ENCODE data around the gene SORCS1. TPM values are rescaled to one million over a fixed set of nuclear protein-coding genes. Genes with fewer than 3 reads are reported as not detected.

The SORCS1 gene
- total RNA-seq, 1 experiment from 2014 or later = 0.11 TPM

DNA sequence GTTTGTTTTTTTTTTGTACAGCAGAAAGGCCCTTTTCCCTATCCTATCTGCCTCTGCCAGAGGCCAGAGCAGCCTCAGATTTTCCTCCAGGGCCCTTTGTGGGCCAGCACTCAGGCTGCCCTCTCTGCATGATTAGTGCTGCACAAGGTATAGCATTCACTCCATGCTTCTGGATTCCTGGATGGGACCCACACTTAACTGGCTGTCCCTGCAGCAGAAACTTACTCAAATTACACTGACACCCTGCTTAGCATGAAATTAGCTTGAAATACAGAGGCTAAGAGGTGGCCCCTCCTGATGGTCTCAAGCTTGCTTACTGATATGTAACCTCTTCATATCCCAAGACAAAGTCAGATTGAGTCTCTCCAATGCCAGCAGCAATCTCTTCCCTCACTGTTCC is 239.3 kb downstream of the SORCS1 start:
- no peaks in the 10 kb centered on the region for H3K4me1 ChIP-seq (ENCODE audit: insufficient read depth, low read length)
- H3K36me3 ChIP-seq (ENCODE audit: low read depth, low read length) = no peaks in the 10 kb centered on the region
- H3K4me3 ChIP-seq (ENCODE audit: low read length) = no peak overlapping the region
- ATAC-seq (no peak), DNase-seq (no peak)
- H3K9me2 ChIP-seq (replicated peaks; ENCODE audit: low read length) = no peaks in the 10 kb centered on the region
- no peak overlapping the region for H3K9ac ChIP-seq (ENCODE audit: low read length)
- H3K27me3 ChIP-seq (ENCODE audit: low read length) = peaks cover 50% of the 10 kb centered on the region
- H4K20me1 ChIP-seq (ENCODE audit: low read length) = no peaks in the 10 kb centered on the region
- ChIA-PET CTCF (no interaction called here), POLR2A (ENCODE audit: unreplicated experiment) (no interaction called here)
- intact Hi-C loops (cut with micrococcal nuclease) = no loop called here
- no peaks in the 10 kb centered on the region for H3F3A ChIP-seq (ENCODE audit: low read length, unreplicated experiment)
- no peak overlapping the region for H3K4me2 ChIP-seq (ENCODE audit: low read length)
- H3K79me2 ChIP-seq (ENCODE audit: low read length) = no peaks in the 10 kb centered on the region
- no peak overlapping the region for H2AFZ ChIP-seq (ENCODE audit: low read length)
- no peak for TF ChIP-seq EZH2 (IDR thresholded peaks at IDR 0.05; ENCODE audit: low read length, unreplicated experiment)
- TF ChIP-seq, protein P1, sequence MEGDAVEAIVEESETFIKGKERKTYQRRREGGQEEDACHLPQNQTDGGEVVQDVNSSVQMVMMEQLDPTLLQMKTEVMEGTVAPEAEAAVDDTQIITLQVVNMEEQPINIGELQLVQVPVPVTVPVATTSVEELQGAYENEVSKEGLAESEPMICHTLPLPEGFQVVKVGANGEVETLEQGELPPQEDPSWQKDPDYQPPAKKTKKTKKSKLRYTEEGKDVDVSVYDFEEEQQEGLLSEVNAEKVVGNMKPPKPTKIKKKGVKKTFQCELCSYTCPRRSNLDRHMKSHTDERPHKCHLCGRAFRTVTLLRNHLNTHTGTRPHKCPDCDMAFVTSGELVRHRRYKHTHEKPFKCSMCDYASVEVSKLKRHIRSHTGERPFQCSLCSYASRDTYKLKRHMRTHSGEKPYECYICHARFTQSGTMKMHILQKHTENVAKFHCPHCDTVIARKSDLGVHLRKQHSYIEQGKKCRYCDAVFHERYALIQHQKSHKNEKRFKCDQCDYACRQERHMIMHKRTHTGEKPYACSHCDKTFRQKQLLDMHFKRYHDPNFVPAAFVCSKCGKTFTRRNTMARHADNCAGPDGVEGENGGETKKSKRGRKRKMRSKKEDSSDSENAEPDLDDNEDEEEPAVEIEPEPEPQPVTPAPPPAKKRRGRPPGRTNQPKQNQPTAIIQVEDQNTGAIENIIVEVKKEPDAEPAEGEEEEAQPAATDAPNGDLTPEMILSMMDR (conservative IDR thresholded peaks at IDR 0.05; ENCODE audit: low read depth, low read length) = no peak
- TF ChIP-seq EZH2phosphoT487 (IDR thresholded peaks at IDR 0.05; ENCODE audit: borderline replicate concordance, low read length) = no peak
- H3K27ac ChIP-seq (ENCODE audit: low read length) = no peak overlapping the region
- H3K9me3 ChIP-seq (ENCODE audit: low read length) = no peaks in the 10 kb centered on the region
- BruUV-seq (replicated peaks) = no TSS peak

DNA sequence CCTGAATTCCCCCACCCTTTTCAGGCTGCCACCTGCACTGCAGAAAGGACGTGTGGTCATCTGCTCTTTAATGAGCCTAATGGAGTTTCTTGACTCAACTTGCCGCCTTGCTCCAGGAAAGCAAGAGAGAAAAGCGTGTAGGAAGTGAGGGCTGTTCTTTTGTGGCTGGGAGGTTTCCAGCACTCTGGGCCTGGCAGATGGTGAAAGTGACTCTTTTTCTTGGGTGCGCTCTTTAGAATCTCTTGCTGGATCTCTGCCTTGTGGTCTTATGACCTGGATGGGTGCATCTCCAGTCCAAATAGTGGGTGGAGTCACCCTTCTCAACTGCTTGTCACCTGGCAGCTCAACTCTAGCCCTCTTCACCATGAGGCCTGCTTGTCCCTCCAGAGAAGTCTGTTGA is 244.0 kb downstream of the SORCS1 start:
- ATAC-seq (no peak), DNase-seq (no peak)
- Histone ChIP-seq H2AFZ (ENCODE audit: low read length) (no peak overlapping the region), H3K4me1 (ENCODE audit: insufficient read depth, low read length) (no peaks in the 10 kb centered on the region), H3K4me2 (ENCODE audit: low read length) (no peak overlapping the region), H3K9me2 (replicated peaks; ENCODE audit: low read length) (no peaks in the 10 kb centered on the region), H3F3A (ENCODE audit: low read length, unreplicated experiment) (no peaks in the 10 kb centered on the region), H3K36me3 (ENCODE audit: low read depth, low read length) (no peaks in the 10 kb centered on the region), H3K9me3 (ENCODE audit: low read length) (no peaks in the 10 kb centered on the region), H3K4me3 (ENCODE audit: low read length) (no peak overlapping the region), H3K27me3 (ENCODE audit: low read length) (peaks cover 62% of the 10 kb centered on the region), H3K9ac (ENCODE audit: low read length) (no peak overlapping the region), H3K79me2 (ENCODE audit: low read length) (no peaks in the 10 kb centered on the region), H3K27ac (ENCODE audit: low read length) (no peak overlapping the region), H4K20me1 (ENCODE audit: low read length) (no peaks in the 10 kb centered on the region)
- ChIA-PET POLR2A (ENCODE audit: unreplicated experiment) (no interaction called here), CTCF (no interaction called here)
- TF ChIP-seq, protein P1 (conservative IDR thresholded peaks at IDR 0.05; ENCODE audit: low read depth, low read length) = no peak
- TF ChIP-seq EZH2 (IDR thresholded peaks at IDR 0.05; ENCODE audit: low read length, unreplicated experiment) (no peak), EZH2phosphoT487 (IDR thresholded peaks at IDR 0.05; ENCODE audit: borderline replicate concordance, low read length) (no peak)
- intact Hi-C loops (cut with micrococcal nuclease) = no loop called here
- no TSS peak for BruUV-seq (replicated peaks)

DNA sequence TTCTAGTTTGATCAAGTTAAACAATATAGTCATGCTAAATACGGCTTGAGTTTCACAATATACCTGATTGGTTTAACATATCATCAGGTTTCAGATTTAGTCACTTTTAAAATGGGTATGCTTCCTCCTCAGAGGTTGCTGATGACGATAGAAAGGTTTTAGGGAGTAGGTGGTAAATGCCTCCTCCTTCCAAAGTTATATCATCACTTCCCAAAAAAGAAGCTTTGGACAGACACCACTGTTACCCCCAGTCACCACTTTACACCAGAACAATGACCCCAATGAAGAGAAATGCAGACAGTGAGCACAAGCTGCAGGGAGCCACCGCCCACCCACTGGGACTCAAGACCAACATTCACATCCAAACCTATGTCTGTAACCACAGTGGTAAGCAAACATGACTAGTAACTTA is 244.6 kb downstream of the SORCS1 start:
- TF ChIP-seq EZH2phosphoT487 (IDR thresholded peaks at IDR 0.05; ENCODE audit: borderline replicate concordance, low read length) (no peak), EZH2 (IDR thresholded peaks at IDR 0.05; ENCODE audit: low read length, unreplicated experiment) (no peak)
- TF ChIP-seq, protein P1 (conservative IDR thresholded peaks at IDR 0.05; ENCODE audit: low read depth, low read length) = no peak
- Histone ChIP-seq H3K27ac (ENCODE audit: low read length) (no peak overlapping the region), H3K4me3 (ENCODE audit: low read length) (no peak overlapping the region), H3K27me3 (ENCODE audit: low read length) (peaks cover 62% of the 10 kb centered on the region), H3K4me2 (ENCODE audit: low read length) (no peak overlapping the region), H4K20me1 (ENCODE audit: low read length) (no peaks in the 10 kb centered on the region), H3F3A (ENCODE audit: low read length, unreplicated experiment) (no peaks in the 10 kb centered on the region), H2AFZ (ENCODE audit: low read length) (no peak overlapping the region), H3K36me3 (ENCODE audit: low read depth, low read length) (no peaks in the 10 kb centered on the region), H3K4me1 (ENCODE audit: insufficient read depth, low read length) (no peaks in the 10 kb centered on the region), H3K9me2 (replicated peaks; ENCODE audit: low read length) (no peaks in the 10 kb centered on the region), H3K9me3 (ENCODE audit: low read length) (no peaks in the 10 kb centered on the region), H3K9ac (ENCODE audit: low read length) (no peak overlapping the region), H3K79me2 (ENCODE audit: low read length) (no peaks in the 10 kb centered on the region)
- no peak for ATAC-seq
- BruUV-seq (replicated peaks) = no TSS peak
- DNase-seq = no peak
- intact Hi-C loops (cut with micrococcal nuclease) = no loop called here
- POLR2A ChIA-PET (ENCODE audit: unreplicated experiment) = no interaction called here
- CTCF ChIA-PET = no interaction called here
